ENCODE results near the gene LAMB2.

- no peak for TF ChIP-seq POU6F1 (CRISPR knock-in tag; IDR thresholded peaks at IDR 0.05; ENCODE audit: borderline replicate concordance, low read depth)
- no peak for TF ChIP-seq ZNF70 (CRISPR knock-in tag; IDR thresholded peaks at IDR 0.05)
These were observed 20.6 kb downstream of the LAMB2 start for GRCh38 chr3:49112262-49112661.
